Bronchial epithelial cell (primary cell): ENCODE results near the gene AGPAT1. TPM values are rescaled to one million over a fixed set of nuclear protein-coding genes. Genes with fewer than 3 reads are reported as not detected.
"Not testable (repeated sequence)": the region's sequence is repeated elsewhere in the genome, so short reads cannot be mapped to it uniquely, and the experiment has no call there.

Source experiments
- DNase-seq: peaks from one replicate; pipeline ENCODE4 v3.0.0-alpha.2; 2010; ENCODE audit warnings: low read depth
- FAIRE-seq: peaks from 2 replicates; lab custom pipeline; 2011; peaks lifted over from hg19 to GRCh38; lab: Jason Lieb, UNC
- H3K27me3 ChIP-seq: 2 replicates; pipeline ENCODE4 v1.5.1; 2011; ENCODE audit warnings: low read length; ENCODE audit not compliant: control insufficient read depth, insufficient read depth
- H3K36me3 ChIP-seq: 2 replicates; pipeline ENCODE4 v1.5.1; 2011; ENCODE audit warnings: low read length; ENCODE audit not compliant: control insufficient read depth, insufficient read depth
- H3K4me3 ChIP-seq: 2 replicates; pipeline ENCODE4 v1.5.1; 2011; ENCODE audit warnings: mild to moderate bottlenecking, low read depth, low read length, control low read depth
- total RNA-seq: library from RNA; depleted of rRNA; stranded (reverse); fragments of >200 nt; gene quantifications from 2 replicates; pipeline ENCODE4 v1.2.1, GENCODE V29; 2014
- TF ChIP-seq, protein P1 (sequence below): IDR thresholded peaks from 2 replicates; pipeline ENCODE4 v1.5.1; 2011; ENCODE audit warnings: mild to moderate bottlenecking, moderate library complexity, low read length, control low read depth, inconsistent platforms; ENCODE audit not compliant: insufficient read depth, severe bottlenecking

Gene AGPAT1
- total RNA-seq, 1 donor from 2014 or later = 5.8 TPM

DNA sequence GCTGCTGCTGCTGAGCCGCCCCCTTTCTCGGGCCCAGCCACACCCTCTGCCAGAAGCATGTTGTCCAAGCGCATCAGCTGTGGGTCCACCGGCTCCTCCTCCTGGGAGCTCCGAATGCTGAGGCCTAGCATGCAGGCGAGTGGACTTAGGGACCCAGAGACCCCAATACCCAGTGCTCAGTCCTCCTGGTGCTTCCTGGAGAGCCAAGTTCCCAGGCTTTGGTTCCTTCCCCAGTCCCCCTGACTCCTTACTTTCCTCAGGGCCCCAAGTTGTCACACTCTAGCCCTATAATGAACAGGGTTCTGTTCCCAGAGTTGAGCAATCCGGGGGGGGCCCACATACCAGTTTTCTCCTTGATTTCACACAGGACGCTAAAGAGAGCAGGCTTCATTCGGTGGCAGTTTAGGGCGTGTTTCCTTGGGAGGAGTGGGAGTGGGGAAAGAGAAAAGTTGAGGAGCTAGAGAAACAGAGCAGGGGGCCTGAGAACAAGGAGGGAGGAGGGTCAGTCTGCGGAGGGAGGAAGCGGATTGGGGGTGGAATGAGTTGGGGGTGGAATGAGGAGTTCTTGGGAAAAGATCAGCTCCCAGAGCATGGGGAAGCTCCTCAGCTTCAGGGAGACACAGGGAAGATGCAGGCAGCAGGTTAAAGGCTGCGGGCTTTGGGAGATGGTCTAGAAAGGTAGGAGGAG is 12.6 kb upstream of the AGPAT1 start:
- Histone ChIP-seq H3K27me3 (no peaks in the 10 kb centered on the region), H3K4me3 (peak overlapping the region; percentile 58), H3K36me3 (peaks cover 7% of the 10 kb centered on the region)
- FAIRE-seq (no peak), DNase-seq (no peak)
- TF ChIP-seq, protein P1, sequence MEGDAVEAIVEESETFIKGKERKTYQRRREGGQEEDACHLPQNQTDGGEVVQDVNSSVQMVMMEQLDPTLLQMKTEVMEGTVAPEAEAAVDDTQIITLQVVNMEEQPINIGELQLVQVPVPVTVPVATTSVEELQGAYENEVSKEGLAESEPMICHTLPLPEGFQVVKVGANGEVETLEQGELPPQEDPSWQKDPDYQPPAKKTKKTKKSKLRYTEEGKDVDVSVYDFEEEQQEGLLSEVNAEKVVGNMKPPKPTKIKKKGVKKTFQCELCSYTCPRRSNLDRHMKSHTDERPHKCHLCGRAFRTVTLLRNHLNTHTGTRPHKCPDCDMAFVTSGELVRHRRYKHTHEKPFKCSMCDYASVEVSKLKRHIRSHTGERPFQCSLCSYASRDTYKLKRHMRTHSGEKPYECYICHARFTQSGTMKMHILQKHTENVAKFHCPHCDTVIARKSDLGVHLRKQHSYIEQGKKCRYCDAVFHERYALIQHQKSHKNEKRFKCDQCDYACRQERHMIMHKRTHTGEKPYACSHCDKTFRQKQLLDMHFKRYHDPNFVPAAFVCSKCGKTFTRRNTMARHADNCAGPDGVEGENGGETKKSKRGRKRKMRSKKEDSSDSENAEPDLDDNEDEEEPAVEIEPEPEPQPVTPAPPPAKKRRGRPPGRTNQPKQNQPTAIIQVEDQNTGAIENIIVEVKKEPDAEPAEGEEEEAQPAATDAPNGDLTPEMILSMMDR = no peak

DNA sequence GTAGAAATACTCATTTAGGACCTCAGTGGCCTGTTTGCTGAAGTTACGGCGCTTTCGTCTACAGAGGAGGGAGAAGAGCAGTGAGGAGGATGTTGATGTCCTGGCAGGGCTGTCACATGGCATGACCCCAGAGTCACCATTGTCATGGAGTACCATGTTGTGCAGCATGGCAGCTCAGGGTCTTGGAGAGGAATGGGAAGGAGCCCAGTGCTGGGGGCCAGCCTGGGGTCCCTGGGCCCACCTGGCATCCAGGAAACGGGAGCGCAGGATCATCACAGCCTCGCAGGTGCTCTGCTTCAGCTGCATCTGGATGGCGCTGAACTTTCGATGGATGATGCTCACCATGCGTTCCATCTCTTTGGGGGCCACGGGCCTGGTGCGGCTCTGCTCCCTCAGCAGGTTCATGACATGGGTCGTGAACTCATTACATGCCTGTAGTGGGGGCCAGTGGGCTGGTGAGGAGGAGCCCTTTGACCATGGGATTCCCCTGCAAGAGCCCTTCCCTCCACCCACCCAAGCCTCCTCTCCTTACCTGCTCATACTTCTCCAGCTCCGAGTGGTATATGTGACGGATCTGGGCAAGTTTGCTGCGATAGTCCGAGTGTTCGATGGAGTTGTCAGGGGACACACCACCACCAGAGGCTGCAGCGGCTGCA is 12.0 kb upstream of the AGPAT1 start:
- H3K4me3 ChIP-seq, DNase-seq, H3K27me3 ChIP-seq: not testable (repeated sequence)
- peak; percentile 75 for FAIRE-seq
- H3K36me3 ChIP-seq = peaks cover 11% of the 10 kb centered on the region

DNA sequence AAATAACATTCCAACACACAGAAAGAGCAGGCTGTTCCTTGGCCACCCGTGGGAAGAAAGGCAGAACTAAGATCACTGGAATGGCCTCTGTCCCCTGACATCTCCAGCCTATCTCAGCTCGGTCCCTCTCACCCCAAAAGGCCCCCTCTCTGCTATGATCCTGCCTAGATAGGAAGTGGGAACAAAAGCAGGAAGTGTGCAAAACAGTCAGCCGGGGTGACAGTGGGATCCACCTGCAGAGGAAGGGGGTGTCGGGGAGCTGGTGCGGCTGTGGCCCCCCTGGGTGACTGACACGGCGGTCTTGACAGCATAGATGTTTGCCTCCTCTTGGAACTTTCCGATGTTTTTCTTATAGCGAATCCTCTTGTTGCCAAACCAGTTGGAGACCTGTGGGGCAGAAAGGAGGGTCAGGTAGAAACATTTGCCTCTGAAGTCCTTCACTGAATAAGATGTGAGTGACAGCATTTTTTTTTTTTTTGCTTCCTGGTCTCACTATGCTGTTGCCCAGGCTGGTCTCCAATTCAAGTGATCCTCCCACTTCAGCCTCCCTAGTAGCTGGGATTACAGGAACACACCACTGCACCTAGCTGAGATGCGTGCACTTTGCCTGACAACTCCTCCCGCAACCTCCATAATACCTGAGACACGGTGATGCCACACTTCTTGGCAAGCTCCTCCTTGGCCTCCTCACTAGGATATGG is 11.3 kb upstream of the AGPAT1 start:
- TF ChIP-seq, protein P1 = no peak
- Histone ChIP-seq H3K27me3 (no peaks in the 10 kb centered on the region), H3K36me3 (peaks cover 13% of the 10 kb centered on the region), H3K4me3 (no peak overlapping the region)
- FAIRE-seq = no peak
- no peak for DNase-seq

DNA sequence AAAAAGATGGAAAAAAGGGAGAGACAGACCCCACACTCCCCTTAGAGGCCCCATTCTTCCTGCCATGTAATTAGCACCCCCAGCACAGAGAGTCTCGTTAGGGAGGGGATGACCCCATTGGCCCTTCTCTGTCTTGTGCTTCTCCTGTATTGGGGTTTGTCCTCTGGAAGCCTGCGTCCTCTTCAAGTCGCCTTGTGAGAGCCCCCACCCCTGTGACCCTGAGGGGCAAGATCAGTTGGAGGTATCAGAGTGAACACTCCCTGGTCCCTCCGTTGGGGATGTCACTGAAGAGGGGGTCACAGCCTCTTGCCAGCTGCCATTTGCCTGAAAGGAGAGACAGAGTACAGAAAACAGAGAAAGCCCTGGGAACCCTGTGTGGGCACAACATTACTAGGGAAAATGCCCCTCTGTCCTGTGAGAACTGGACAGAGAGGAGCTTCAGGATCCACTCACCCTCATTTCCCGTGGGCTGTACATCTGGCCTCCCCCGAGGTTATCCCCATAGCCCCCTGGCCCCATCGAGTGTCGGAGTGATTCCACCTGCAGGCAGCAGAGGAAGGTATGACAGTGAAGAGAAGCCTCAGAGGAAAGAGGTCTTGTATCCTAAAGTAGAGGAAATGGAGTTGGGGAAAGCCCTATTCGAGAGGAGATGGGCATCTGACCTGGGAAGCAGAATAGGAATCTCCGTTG is 10.4 kb upstream of the AGPAT1 start:
- peak; percentile 36 for FAIRE-seq
- not testable (repeated sequence) for DNase-seq, H3K4me3 ChIP-seq, H3K27me3 ChIP-seq
- H3K36me3 ChIP-seq = peaks cover 14% of the 10 kb centered on the region

DNA sequence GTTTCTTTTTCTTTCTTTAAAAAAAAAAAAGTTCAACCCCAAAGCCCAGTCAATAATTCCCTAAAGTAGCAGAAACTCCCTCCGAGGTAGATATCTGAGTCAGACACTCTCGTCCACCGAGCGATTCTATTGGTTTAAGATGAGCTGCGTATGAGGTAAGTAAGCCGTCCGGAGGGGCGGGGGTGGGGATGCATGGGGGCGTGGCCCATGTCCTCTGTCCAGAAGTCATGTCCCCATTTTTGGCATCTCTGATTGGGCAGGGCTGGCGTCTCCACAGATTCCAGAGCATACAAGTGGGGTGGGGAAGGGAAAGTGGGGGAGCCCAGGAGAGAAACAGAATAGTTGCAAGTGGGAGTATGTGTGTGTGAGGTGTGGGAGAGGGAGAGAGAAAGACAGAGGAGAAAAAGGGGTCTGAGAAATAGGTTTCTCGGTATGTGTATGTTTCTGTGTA is 9.8 kb upstream of the AGPAT1 start:
- FAIRE-seq, H3K4me3 ChIP-seq, H3K27me3 ChIP-seq: not testable (repeated sequence)
- peak; percentile 81 for DNase-seq
- H3K36me3 ChIP-seq = peaks cover 18% of the 10 kb centered on the region

DNA sequence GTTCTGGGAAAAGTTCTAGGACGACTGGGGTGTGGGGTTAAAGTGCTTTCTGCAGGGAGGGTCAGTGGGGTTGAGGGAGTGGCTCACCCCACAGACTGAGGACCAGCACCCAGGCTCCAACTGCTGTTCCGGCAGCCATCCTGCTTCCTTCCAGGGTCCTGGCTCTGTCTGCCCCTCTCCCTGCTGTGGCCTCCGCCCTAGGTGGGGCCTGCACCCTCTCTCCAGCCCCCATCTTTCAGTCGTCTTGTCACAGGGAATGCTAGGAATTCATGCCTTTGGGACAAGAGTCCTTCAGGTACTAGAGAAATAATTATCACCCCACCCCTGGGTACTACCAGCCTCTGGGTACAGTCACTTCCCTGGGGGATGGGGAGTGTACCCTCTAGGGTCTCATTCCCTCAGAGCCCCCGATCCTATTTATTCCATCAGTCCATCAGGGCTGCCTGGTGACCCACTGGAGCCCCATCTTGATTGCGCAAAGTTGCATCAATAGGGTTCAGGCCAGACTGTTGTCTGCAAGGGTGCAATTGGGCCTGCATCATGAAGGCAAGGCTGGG is 8.3 kb upstream of the AGPAT1 start, which contains the start of gene AGER:
TSS of gene AGER (minus strand) at position 170 of the 557 bp plus-strand sequence. CDS start at position 139, 31 bp downstream.
- Histone ChIP-seq H3K36me3 (peaks cover 18% of the 10 kb centered on the region), H3K27me3 (no peaks in the 10 kb centered on the region), H3K4me3 (no peak within 1 kb of the TSS)
- no peak for FAIRE-seq
- DNase-seq = no peak
- TF ChIP-seq, protein P1 = no peak
